SKM-1 treated with dmso at 0.1 percent for 144 hours (cell line): Measurements from ENCODE around the gene MRPL49.
"Not testable (repeated sequence)": the region's sequence is repeated elsewhere in the genome, so short reads cannot be mapped to it uniquely, and the experiment has no call there.

Experiments
- DNase-seq: peaks from one replicate; lab custom pipeline; 2025; ENCODE audit not compliant: unreplicated experiment; lab: John Stamatoyannopoulos, UW

MRPL49 gene

DNA sequence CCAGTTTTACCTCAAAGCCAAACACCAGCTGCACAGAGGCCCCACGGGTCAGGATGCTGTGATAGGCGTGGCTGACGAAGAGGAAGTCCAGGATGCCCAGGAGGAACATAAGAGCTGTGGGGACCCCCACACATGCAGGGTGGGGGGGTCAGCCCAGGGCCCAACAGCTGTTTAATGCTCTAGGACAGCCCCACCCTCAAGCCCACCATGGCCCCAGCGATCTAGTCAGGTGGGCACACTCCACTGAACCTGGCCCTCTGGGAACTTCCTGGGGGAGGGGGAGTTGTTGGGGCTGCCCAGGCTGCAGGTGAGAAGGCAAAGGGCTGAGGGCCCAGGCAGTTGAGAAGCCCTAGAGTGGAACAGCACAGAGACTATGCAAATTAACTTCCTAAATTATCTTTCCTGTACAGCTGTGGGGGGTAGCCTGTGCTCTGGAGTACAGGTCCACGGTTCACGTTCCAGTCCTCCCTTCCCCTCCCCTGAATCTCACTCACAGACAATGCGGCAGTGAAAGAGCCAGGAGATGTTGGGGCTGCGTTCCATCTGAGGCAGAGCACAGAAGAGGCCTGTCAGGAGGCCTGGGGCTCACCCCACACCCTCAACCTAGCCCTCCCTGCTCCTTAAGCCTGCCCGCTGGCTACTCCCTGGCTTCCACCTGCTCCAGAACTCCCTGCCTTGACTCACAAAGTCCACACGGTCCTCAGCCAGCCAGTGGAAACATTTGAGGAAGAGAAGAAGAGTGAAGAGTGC is 10.3 kb downstream of the MRPL49 start:
- no peak for DNase-seq

DNA sequence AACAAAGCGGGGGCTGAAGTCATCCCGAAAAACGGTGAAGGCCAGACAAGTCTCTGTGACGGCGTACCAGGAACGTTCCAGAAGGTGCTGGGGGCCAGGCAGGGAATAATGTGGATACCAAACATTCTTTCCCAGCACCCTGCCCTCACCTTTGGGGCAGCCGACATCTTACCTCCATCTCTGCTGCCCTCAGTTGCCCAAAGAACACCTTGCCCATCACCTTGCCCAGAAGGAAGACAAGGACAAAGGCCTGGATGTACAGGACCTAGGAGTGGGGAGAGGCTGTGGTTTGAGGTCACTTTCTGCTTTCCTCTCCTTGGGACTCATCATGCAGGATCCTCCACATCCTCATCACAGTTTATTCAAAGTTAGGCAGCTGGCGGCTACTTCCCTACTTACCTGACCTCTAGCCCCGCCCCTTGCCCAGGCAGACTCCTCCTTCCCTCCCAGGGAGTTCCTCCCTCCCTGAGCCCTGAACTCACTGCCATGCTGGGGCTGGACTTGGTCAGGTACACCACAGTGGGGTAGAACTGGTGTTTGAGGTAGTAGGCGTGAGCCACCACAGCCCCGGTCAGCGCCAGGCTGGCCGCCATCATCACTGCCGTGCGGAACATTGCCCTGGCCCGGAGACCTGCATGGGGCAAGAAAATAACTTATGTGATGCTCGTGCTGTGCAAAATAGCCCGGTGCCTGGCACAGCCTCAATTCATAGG is 11.0 kb downstream of the MRPL49 start:
- peak; percentile 54 for DNase-seq

DNA sequence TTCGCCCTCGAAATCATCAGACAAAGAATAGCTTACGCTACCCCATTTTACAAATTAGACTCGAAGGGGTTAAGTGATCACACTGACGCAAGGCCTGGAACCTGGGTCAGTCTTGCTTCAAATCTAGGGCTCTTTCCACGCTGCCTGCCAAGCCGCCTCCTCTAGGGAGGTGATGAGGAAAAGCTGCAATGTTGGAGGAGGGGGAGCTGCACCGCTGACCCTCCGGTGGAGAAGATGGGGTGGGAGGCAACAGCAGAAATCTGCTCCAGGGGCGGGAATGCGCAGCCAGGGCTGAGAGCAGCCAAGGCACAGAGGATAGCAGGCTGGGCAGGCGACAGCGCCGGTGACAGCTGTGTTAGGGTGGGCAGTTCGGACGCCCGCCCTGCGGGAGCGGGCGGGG is 11.6 kb downstream of the MRPL49 start:
- DNase-seq, result no peak

DNA sequence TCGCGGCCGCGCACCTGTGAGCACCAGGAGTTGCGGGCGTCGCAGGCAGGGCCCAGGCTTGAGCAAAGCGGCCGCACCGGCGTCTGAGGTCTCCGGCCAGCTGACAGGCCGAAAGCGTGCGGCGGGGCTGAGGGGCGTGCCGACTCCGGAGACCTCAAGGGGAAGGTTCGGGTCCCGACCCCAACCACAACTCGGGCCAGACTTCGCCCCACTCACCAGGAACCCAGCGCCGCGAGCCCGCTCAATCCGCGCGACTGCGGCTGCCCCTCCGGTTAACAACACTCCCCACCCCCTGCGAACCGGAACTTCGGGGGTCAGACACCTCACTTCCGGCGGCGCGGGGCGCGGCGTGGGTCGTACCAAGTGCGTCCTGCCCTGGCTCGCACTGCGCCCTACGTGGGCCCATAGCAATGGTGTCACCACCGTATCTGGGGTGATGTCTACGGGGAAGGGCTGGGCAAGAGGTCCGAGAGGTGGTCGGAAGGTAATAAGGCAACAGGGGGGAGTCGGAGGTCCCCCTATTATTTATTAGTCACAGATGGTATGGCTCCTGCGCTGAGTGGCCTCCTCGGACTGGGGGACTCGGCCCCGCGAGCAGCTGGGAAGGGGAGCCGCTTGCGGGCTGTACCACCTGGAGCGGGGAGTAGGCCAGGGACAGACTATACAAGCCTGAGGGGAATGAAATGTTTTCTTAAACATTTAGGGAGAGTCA is 12.3 kb downstream of the MRPL49 start, which contains the start of gene SYVN1:
Gene SYVN1, minus strand, starts transcription at position 280 of the 712 bp plus-strand sequence. CDS start 918 bp downstream, outside the sequence.
- peak; percentile 89 for DNase-seq

DNA sequence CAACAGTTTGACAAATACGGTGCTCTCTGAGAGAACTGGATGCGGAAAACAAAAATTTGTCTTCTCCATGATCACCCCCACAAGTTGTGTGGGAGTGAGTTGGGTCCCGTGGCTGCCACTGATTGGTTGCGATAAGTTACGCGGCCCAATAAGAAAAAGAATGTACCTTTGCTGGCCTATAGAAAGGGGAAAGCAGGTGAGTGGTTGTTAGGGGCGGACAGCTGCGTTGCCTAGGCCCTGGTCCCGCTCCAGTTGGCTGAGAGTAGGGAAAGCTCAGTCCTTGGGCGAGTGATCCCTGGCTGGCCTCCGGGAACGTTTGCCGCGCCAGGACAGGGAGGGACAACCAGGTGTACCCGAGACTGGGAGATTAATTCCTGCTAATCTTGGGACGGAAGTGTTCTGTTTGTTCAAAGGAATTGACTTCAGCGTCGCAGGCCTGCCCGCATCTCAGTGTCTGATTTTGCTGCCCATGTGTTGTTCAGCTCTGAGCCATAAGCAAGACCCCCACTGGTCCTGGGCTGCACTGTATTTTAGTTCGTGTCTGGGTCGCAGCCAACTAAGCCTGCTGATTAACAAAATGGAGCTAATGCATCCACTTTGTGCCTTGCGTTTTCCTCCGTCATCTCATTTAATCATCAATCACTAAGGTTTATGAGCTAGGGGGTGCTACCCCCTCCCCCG is 13.0 kb downstream of the MRPL49 start:
- peak; percentile 96 for DNase-seq

- DNase-seq, result no peak
Observed at GRCh38 chr11:65135633-65136145, 13.6 kb downstream of the MRPL49 start.

DNA sequence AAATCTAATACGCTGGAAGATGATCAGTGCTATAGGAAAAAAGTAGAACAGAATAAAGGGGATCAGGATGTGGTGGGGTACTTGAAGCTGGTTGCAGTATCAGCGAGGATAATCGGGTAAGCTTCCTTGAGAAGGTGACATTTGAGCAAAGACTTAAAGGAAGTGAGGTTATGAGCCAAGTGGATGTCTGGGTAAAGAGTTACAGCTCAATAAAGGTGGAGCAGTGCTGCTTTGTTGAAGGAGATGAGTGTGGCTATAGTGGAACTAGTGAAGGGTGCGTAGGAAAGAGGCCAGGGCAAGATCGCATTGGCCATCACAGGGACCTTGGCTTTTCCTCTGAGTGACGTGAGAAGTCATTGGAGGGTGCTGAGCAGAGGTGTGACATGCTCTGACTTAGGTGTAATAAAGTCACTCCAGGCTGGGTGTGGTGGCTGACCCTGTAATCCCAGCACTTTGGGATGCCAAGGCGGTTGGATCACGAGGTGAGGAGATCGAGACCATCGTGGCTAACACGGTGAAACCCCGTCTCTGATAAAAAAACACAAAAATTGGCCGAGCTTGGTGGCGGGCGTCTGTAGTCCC is 14.5 kb downstream of the MRPL49 start:
- DNase-seq, result no peak

DNA sequence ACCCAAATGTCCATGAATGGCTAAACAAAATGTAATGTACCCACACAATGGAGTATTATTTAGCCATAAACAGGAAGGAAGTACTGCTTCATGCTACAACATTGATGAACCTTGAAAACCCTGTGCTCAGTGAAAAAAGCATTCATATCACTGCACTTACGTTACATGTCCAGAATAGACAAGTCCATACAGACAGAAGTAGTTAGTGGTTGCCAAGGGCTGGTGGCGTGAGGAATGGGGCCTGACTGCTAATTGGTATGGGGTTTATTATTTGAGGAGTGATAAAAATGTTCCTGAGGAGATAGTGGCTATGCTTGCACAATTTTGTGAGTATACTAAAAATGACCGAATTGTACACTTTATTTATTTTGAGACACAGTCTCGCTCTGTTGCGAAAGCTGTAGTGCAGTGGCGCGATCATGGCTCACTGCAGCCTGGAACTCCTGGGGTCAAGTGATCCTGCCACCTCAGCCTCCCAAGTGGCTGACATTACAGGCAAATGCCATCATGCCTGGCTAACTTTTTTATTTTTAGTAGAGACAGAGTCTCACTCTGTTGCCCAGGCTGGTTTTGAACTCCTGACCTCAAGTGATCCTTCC is 19.9 kb downstream of the MRPL49 start:
- DNase-seq, result no peak

DNA sequence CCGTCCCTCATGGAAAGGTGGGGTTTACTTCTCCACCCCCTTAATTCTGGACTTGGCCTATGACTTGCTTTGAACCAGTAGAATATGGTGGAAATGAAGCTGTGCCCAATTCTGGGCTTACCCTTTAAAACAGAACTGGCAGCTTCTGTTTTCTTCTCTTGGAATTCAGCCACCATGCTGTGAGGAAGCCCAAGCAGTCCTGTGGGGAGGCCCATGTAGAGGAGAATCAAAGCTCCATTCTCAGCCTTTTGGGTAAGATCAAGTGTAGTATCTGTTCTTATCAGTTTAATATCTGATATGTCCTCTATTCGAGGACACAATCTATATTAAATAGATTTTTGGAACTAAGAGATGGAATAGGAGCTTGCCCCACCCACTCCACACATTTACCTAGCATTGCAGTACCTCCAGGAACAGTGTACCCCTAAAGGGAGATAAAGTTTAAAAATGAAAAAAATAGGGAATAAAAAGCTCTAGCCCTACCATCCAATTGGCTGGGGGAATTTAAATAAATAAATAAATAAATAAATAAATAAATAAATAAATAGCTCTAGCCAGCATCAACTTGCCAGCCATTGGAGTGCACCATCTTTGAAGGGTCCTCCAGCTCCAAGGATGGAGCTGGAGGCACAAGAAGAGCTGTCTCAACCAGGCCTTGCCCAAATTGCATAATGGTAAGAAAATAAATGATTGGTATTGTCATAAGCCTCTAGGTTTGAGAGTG is 25.4 kb downstream of the MRPL49 start:
- no peak for DNase-seq

- no peak for DNase-seq
Observed at GRCh38 chr11:65148657-65149056, 26.5 kb downstream of the MRPL49 start.

GRCh38 chr11:65150131-65150508 is 28.0 kb downstream of the MRPL49 start:
- DNase-seq, result not testable (repeated sequence)

- peak; percentile 87 for DNase-seq
Observed at GRCh38 chr11:65150509-65151299, 28.6 kb downstream of the MRPL49 start.

- DNase-seq, result no peak
Observed at GRCh38 chr11:65151331-65151899, 29.3 kb downstream of the MRPL49 start.

- DNase-seq, result no peak
Observed at GRCh38 chr11:65152122-65152521, 30.0 kb downstream of the MRPL49 start.

- DNase-seq, result no peak
Observed at GRCh38 chr11:65156256-65156655, 34.1 kb downstream of the MRPL49 start.

- DNase-seq, result no peak
Observed at GRCh38 chr11:65156926-65157325, 34.8 kb downstream of the MRPL49 start.

- no peak for DNase-seq
Observed at GRCh38 chr11:65157336-65157735, 35.2 kb downstream of the MRPL49 start.

- no peak for DNase-seq
Observed at GRCh38 chr11:65159012-65159411, 36.9 kb downstream of the MRPL49 start.
